ENCODE data around the gene SCRG1.

The SCRG1 gene

GRCh38 chr4:173370477-173371291 is 28.2 kb downstream of the SCRG1 start, which contains the start of gene SAP30 (continued):
- TF ChIP-seq SP7 (tag by site-specific recombination; IDR thresholded peaks at IDR 0.05) = no peak; the same call in 1 of the 2 replicates

- no peaks in the 10 kb centered on the region for H3K4me1 ChIP-seq (ENCODE audit: control insufficient read depth, insufficient read depth, low read length)
- peaks cover 7 to 10% of the 10 kb centered on the region in 2 experiments; a peak in 2 of 3 replicates for H3K36me3 ChIP-seq (ENCODE audit: control insufficient read depth in 2 of 2, insufficient read depth in 1 of 2, low read length in 2 of 2)
- TF ChIP-seq ZFP69B (tag by site-specific recombination; IDR thresholded peaks at IDR 0.05) (0 out of 2 replicates have a peak, but pooled peaks have one; percentile 2), ZFP41 (tag by site-specific recombination; IDR thresholded peaks at IDR 0.05; ENCODE audit: borderline replicate concordance) (no peak)
- H3K27ac ChIP-seq (ENCODE audit: extremely low read depth, low read depth, low read length) = peak overlapping the region; percentile 92
- H3K9me3 ChIP-seq (ENCODE audit: control insufficient read depth, insufficient read depth, low read depth, low read length) = no peaks in the 10 kb centered on the region
- ChIA-PET CTCF (interaction anchor here (0.9 to 1.2 kb wide), 2 partner anchors 25 to 46 kb away, joined by 3 read pairs; no protein-coding TSS in a partner anchor), POLR2A (interaction anchor here (0.5 to 5.6 kb wide), 15 partner anchors 10 to 897 kb away, joined by 3 to 246 read pairs (median 5); partner anchors contain the start of gene HMGB2)
- peak overlapping the region; percentile 63 for H3K4me3 ChIP-seq (ENCODE audit: low read depth, low read length)
Measured at GRCh38 chr4:173370130-173370476, 28.8 kb downstream of the SCRG1 start.

GRCh38 chr4:173367946-173368345 is 31.0 kb downstream of the SCRG1 start:
- Histone ChIP-seq H3K27ac (ENCODE audit: extremely low read depth, low read depth, low read length) (no peak overlapping the region), H3K4me1 (ENCODE audit: control insufficient read depth, insufficient read depth, low read length) (no peaks in the 10 kb centered on the region), H3K36me3 (ENCODE audit: control insufficient read depth in 2 of 2, insufficient read depth in 1 of 2, low read length in 2 of 2) (no peaks in the 10 kb centered on the region), H3K9me3 (ENCODE audit: control insufficient read depth, insufficient read depth, low read depth, low read length) (no peaks in the 10 kb centered on the region), H3K4me3 (ENCODE audit: low read depth, low read length) (no peak overlapping the region)
- ChIA-PET POLR2A (interaction anchor here (1.1 to 1.3 kb wide), 2 partner anchors 13 to 33 kb away, joined by 3 to 5 read pairs; partner anchors contain the start of gene HMGB2), CTCF (interaction anchor here (0.6 to 1.0 kb wide), 3 partner anchors 53 to 186 kb away, joined by 3 read pairs; no protein-coding TSS in a partner anchor)
- 0 out of 2 replicates have a peak, but pooled peaks have one; percentile 24 for TF ChIP-seq PRDM1 (tag by site-specific recombination; IDR thresholded peaks at IDR 0.05)
- TF ChIP-seq IKZF3 (tag by site-specific recombination; IDR thresholded peaks at IDR 0.05) = no peak
- TF ChIP-seq KLF7 (tag by site-specific recombination; IDR thresholded peaks at IDR 0.05; ENCODE audit: borderline replicate concordance) = no peak
- no peak for TF ChIP-seq ZNF112 (tag by site-specific recombination; IDR thresholded peaks at IDR 0.05)

GRCh38 chr4:173367285-173367684 is 31.6 kb downstream of the SCRG1 start:
- no peaks in the 10 kb centered on the region for H3K36me3 ChIP-seq (ENCODE audit: control insufficient read depth in 2 of 2, insufficient read depth in 1 of 2, low read length in 2 of 2)
- H3K4me1 ChIP-seq (ENCODE audit: control insufficient read depth, insufficient read depth, low read length) = no peaks in the 10 kb centered on the region
- no peaks in the 10 kb centered on the region for H3K9me3 ChIP-seq (ENCODE audit: control insufficient read depth, insufficient read depth, low read depth, low read length)
- TF ChIP-seq SCRT2 (tag by site-specific recombination; IDR thresholded peaks at IDR 0.05) (peak; percentile 75), OSR2 (tag by site-specific recombination; IDR thresholded peaks at IDR 0.05) (no peak), PRDM10 (tag by site-specific recombination; IDR thresholded peaks at IDR 0.05) (no peak)
- no peak overlapping the region for H3K4me3 ChIP-seq (ENCODE audit: low read depth, low read length)
- ChIA-PET CTCF (interaction anchor here (0.6 to 1.0 kb wide), 3 partner anchors 53 to 185 kb away, joined by 3 read pairs; no protein-coding TSS in a partner anchor), POLR2A (interaction anchor here (1.1 to 1.3 kb wide), 2 partner anchors 12 to 33 kb away, joined by 3 to 5 read pairs; partner anchors contain the start of gene HMGB2)
- H3K27ac ChIP-seq (ENCODE audit: extremely low read depth, low read depth, low read length) = no peak overlapping the region

Measured in HEK293 (cell line).